Left forelimb (tissue), 1 donor: ENCODE data around the gene CD8B2.
"Not testable (repeated sequence)": the region's sequence is repeated elsewhere in the genome, so short reads cannot be mapped to it uniquely, and the experiment has no call there.

Experiments used
- DNase-seq: peaks from one replicate; pipeline ENCODE4 v3.0.0-alpha.2; 2018; ENCODE audit warnings: low spot score

CD8B2 gene

DNA sequence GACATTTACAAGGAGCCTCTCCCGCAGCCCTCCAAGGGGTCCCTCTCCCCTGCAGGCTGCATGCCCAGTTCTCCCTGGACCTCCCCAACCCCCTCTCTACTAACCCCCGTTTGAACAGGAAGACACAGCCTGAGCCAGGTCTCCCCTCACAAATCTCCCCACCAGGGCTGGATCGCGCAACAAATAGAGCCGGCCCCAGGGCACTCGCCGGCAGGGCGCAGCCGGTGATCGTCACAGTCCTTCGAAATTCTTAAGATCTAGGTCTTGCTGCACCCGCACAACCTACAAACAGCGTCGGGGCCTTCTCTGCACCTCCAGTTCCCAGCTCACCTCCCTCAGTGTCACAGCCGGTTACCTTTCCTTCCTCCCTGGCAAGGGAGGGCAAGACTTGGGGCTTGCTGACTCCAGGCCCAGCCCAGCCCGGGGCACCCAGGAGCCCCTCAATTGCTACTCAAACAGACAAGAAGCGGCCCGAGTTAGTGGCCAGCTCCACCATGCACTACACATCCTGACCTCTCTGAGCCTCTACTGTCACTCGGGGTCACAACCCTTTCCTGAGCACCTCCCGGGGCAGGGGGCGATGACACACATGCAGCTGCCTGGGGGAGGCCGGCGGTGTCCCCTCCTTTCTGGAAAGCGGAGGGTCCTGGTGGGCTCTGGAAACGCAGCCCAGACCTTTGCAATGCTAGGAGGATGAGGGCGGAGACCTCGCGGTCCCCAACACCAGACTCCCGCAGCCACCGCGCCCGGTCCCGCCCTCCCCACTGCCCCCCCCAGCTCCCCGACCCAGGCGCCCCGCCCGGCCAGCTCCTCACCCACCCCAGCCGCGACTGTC lies at the start of gene CD8B2:
TSS of gene CD8B2 (plus strand) at position 814 of the 835 bp plus-strand sequence. CDS start 63 bp downstream, outside the sequence.
- DNase-seq, result not testable (repeated sequence)

DNA sequence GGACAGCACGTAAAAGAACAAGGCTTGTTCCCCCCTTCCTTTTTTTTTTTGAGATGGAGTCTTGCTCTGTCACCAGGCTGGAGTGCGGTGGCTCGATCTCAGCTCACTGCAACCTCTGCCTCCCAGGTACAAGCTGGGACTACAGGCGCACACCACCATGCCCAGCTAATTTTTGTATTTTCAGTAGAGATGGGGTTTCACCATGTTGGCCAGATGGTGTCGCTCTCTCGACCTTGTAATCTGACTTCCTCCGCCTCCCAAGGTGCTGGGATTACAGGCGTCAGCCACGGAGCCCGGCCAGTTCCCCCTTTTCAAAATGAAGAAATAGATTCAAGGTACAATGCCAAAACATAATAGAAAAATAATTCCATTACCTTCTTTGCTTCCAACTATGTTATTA lies 25.3 kb upstream of the CD8B2 start:
- not testable (repeated sequence) for DNase-seq

- DNase-seq, result not testable (repeated sequence)
Measured at GRCh38 chr2:106467516-106467915, 19.6 kb upstream of the CD8B2 start.

DNA sequence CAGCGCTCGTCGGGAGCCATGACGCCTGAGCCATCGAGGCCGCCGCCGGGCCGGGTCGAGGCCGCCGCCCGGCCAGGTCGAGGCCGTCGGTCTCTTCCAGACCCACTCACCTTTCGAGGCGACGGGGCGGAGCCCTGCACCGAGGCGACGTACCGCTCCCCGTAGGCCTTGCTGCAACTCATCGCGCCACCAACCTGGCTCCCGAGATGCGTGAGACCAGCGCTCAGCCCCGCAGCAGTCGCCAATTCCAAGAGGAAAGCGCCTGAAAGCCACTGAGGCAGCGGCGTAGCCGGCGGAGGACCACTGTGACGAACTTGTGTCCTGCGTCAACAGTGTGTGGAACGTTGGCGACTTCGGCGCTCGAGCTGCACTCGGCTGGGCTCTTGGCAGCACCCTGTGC lies 19.1 kb upstream of the CD8B2 start, which contains the start of gene RGPD3:
TSS of gene RGPD3 (minus strand) at position 307 of the 400 bp plus-strand sequence. CDS start at position 182, 125 bp downstream.
- DNase-seq, result not testable (repeated sequence)

GRCh38 chr2:106470658-106471057 lies 16.5 kb upstream of the CD8B2 start:
- DNase-seq, result not testable (repeated sequence)

DNA sequence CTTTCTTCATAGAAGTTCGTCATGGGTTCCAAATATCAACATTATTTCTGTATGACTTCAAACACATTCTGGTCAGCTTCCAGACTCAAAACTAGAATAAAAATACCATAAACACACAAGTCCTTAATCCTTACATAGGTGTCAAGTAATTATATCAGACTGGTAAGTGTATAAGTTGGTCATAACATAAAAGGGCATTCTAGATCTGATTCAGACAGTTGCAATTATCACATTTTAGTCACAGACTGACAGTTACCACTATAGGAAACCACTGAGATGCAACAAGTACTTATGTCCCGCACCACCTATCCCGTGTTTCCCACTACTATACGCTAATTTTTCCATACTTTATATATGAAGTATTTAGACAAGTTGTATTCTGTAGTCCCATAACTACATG lies 9.5 kb upstream of the CD8B2 start:
- not testable (repeated sequence) for DNase-seq

DNA sequence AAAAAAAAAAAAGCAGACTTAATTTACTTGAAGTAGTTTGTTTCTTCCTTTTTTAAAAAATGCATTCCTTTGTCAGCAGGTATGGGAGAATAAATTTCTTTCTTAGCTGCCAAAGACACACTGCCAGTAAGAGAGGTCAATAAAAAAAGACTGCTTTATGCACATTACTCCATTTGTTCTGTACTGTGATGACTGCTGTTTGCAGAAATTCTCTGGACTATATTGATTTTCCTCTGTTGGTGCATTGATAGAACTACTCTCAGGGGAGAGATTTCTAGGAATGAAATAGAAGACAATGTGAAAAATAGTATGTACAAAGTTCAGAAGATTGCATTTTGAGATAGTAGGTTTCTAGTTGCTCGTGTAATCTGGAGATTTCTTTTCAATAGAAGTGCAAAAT lies 7.6 kb upstream of the CD8B2 start:
- DNase-seq, result not testable (repeated sequence)

DNA sequence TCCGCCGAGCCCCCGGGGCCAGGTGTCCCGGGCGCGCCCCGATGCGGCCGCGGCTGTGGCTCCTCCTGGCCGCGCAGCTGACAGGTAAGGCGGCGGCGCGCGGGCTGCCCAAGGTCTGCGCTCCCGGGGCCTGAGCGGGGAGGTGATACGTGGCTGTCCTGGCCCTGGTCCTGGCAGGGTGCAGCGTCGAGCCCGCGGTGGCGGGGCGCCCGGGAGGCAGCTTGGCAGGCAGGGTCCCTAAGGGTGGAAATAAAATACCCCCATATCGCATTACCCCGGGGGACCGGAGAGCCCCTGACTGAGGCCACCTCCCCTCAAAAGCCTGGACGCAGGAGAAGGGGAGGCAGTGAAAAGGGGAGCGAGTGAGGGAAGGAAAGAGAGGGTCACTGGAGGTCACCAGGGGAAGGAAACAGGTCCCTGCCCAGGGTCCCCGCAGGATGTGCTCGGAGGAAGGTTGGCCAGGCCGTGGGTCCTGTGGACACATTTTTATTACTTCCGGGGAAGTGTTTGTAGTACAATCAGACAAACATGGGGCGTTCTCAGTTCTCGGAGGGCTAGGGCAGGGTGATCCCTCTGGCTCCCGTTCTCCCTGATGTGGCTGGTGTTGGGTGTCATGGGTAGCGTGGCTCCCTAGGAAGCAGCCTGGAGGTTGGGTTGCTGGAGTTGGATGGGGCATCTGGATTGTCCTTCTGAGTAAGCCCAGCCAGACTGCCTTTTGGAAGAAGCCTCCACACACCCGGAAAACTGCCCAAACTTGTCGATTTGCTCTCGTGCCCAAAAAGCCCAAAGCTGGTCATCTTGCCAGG lies 425 bp downstream of the CD8B2 start:
- DNase-seq, result not testable (repeated sequence)

DNA sequence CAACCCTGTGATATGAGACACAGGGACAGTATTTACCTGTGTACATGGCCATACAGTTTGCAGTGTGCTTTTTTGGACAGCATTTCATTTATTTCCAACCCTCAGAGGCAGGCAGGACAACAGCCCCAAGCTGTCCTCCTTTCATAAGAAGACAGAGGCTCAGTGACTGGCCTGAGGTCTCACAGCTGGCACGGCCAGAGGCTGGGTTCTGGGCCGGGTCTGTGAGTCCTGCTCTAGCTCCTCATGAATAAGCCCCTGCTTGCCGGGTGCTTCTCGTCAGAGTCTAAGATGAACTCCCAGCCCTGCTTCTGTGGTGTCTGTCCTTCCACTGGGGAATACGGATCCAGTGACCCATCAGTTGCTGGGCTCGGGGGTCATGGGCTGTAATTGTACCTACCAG lies 2.5 kb downstream of the CD8B2 start:
- not testable (repeated sequence) for DNase-seq

GRCh38 chr2:106492399-106492798 lies 5.2 kb downstream of the CD8B2 start:
- not testable (repeated sequence) for DNase-seq

- DNase-seq, result not testable (repeated sequence)
Measured at GRCh38 chr2:106492913-106493312, 5.7 kb downstream of the CD8B2 start.

DNA sequence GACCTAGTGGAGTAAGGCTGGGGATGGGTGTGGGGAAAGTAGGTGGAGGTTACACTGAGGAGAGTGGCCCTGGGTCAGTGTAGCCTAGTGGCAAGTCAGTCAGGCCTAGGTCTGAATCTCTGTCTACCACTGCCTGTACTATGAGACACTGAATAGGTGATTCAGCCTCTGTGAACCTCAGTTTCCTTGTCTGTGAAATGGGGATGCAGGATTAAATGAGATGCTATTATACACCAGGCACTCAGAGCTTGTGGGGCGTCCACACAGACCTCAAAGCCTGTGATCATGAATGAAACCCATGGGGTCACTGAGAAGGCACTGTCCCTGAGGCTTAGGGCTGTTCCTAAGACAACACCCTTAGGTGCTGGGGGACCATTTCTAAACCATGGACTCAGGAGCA lies 11.4 kb downstream of the CD8B2 start:
- DNase-seq, result not testable (repeated sequence)

- not testable (repeated sequence) for DNase-seq
Measured at GRCh38 chr2:106500350-106500749, 13.2 kb downstream of the CD8B2 start.

- not testable (repeated sequence) for DNase-seq
Measured at GRCh38 chr2:106502351-106502750, 15.2 kb downstream of the CD8B2 start.

DNA sequence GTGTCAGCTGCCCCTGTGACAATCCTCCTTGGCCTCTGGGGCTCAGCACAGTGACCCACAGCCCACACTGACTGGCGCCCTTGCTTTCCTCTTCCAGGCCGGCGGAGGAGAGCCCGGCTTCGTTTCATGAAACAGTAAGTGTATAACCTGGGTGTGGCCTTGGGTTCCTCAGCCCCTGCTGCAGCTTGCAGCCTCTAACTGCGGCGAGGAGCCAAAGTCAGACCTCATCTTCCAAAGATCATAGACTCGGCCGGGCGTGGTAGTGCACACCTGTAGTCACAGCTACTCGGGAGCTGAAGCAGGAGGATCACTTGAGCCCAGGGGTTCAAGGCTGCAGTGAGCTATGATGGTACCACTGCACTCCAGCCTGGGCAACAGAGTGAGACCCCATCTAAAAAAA lies 17.0 kb downstream of the CD8B2 start:
- not testable (repeated sequence) for DNase-seq

DNA sequence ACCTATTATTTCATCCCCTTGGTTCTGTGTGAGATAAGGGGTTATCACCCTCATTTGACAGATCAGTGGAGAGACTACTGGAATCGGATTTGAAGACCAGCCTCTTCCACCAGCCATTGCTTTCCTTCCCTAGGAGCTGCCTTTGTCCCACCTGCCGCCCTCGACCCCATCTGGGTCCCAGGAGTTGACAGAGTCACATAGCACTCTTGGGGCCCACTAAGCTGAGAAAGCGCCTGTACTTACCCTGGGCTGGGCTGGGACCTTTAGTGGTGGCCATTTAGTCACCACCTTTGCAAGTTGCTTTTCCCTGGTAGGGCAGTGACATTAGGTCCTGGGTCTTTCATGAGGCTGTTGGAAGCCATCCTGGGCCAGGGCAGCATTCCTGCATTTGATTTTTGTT lies 17.6 kb downstream of the CD8B2 start:
- not testable (repeated sequence) for DNase-seq

DNA sequence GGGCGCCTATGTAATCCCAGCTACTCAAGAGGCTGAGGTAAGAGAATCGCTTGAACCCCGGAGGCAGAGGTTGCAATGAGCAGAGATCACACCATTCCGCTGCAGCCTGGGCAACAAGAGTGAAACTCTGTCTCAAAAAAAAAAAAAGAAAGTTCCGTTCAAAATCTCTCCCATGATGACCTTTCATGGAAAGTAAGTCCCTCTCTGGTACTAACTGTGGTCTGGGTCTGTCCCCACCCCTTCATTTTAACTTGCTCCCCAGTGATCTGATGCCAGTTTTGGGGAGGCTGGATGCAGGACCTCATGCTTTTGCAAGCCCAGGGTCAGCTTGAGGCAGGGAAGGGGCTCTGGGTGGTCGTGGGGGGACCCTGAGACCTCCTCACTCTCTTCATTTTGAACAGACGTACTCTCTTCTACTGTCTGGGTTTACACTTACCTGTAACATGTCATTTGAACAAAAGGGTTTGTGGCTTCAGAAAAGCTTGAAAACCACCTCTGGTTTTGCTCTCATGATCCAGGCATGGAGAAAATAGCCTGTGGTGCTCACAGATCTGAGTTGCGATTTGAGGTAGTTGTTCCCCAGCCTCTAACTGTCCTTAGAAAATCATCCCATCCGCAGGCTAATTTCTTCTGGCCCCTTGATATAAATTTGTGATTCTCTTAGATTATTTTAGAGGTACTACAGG lies 19.0 kb downstream of the CD8B2 start:
- not testable (repeated sequence) for DNase-seq

GRCh38 chr2:106508660-106509373 lies 21.7 kb downstream of the CD8B2 start:
- not testable (repeated sequence) for DNase-seq

DNA sequence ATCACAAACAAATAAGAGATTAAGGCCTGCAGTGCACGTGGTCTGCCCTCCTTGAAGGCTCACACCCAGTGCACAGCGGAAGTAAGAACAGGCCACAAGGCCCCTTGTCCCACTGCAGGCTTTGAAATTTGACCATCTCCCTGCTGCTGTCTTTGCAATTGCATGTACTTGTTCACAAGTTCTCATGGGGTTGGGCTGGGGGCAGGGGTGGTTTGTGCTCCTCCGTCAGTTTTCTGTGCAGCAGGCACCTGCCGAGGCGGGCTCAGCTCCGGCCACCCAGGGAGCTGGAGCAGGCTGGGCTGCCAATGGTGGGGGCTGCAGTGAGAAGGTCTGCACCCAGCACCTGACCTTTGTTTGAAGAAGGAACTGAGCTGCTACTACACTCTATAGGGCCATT lies 22.2 kb downstream of the CD8B2 start:
- not testable (repeated sequence) for DNase-seq

GRCh38 chr2:106510791-106511190 lies 23.6 kb downstream of the CD8B2 start:
- not testable (repeated sequence) for DNase-seq

GRCh38 chr2:106511476-106511901 lies 24.3 kb downstream of the CD8B2 start:
- not testable (repeated sequence) for DNase-seq
